ENCODE results near the gene MAJIN.
"Not testable (repeated sequence)": the region's sequence is repeated elsewhere in the genome, so short reads cannot be mapped to it uniquely, and the experiment has no call there.

Gene MAJIN

GRCh38 chr11:65013888-65014725 lies 42.2 kb upstream of the MAJIN start, which contains the start of gene ARL2:
ARL2 (plus strand) TSS chr11:65014160; CDS start chr11:65014208, 48 bp downstream.
- ChIA-PET CTCF (interaction anchor here (0.6 to 1.9 kb wide), 11 partner anchors 11 to 270 kb away, joined by 3 to 9 read pairs (median 4); partner anchors contain the start of genes CDCA5, SNX15, TM7SF2 and ZFPL1), POLR2A (interaction anchor here (0.6 to 2.8 kb wide), 12 partner anchors 11 to 201 kb away, joined by 3 to 14 read pairs (median 6); partner anchors contain the start of genes BATF2, CDCA5, FAU and MRPL49)
- no peak for TF ChIP-seq SP1 (IDR thresholded peaks at IDR 0.05)
- TF ChIP-seq L3MBTL2 (conservative IDR thresholded peaks at IDR 0.05) = peak; percentile 89
- peak; percentile 56; the same call in 1 of the 2 replicates for TF ChIP-seq LEF1 (IDR thresholded peaks at IDR 0.05; ENCODE audit: borderline replicate concordance)
- DNase-seq (ENCODE audit: extremely low spot score) = peak; percentile 91

- no peak for TF ChIP-seq PKNOX1 (IDR thresholded peaks at IDR 0.05)
- TF ChIP-seq ELF4 (IDR thresholded peaks at IDR 0.05) = no peak
- CTCF ChIA-PET = interaction anchor here (0.7 to 1.9 kb wide), 10 partner anchors 11 to 163 kb away, joined by 3 to 9 read pairs (median 4); partner anchors contain the start of genes BATF2 and SNX15
- DNase-seq (ENCODE audit: extremely low spot score) = peak; percentile 89
- POLR2A ChIA-PET = interaction anchor here (0.7 to 2.8 kb wide), 10 partner anchors 13 to 165 kb away, joined by 3 to 14 read pairs (median 6); partner anchors contain the start of genes BATF2, CDCA5, FAU and MRPL49
Observed at GRCh38 chr11:65013130-65013887, 41.4 kb upstream of the MAJIN start.

- CTCF ChIA-PET = no interaction called here
- POLR2A ChIA-PET = no interaction called here
- DNase-seq (ENCODE audit: extremely low spot score) = no peak
- TF ChIP-seq SP1 (IDR thresholded peaks at IDR 0.05) = no peak
Observed at GRCh38 chr11:65008873-65009272, 37.0 kb upstream of the MAJIN start.

GRCh38 chr11:65008016-65008415 lies 36.1 kb upstream of the MAJIN start:
- no peak for DNase-seq (ENCODE audit: extremely low spot score)
- TF ChIP-seq NFRKB (IDR thresholded peaks at IDR 0.05) (no peak), FOXA1 (IDR thresholded peaks at IDR 0.05) (no peak), FOXK2 (IDR thresholded peaks at IDR 0.05) (no peak), ZNF384 (IDR thresholded peaks at IDR 0.05) (no peak), CTBP1 (IDR thresholded peaks at IDR 0.05; ENCODE audit: borderline replicate concordance) (no peak), SP1 (IDR thresholded peaks at IDR 0.05) (no peak), PKNOX1 (IDR thresholded peaks at IDR 0.05) (no peak), FOXM1 (IDR thresholded peaks at IDR 0.05; ENCODE audit: borderline replicate concordance) (no peak), L3MBTL2 (conservative IDR thresholded peaks at IDR 0.05) (no peak), ELF4 (IDR thresholded peaks at IDR 0.05) (no peak), LEF1 (IDR thresholded peaks at IDR 0.05; ENCODE audit: borderline replicate concordance) (no peak), HDGF (IDR thresholded peaks at IDR 0.05; ENCODE audit: borderline replicate concordance) (no peak), ARNT (IDR thresholded peaks at IDR 0.05) (no peak), TARDBP (IDR thresholded peaks at IDR 0.05) (no peak), SUZ12 (IDR thresholded peaks at IDR 0.05) (no peak), BHLHE40 (IDR thresholded peaks at IDR 0.05; ENCODE audit: borderline replicate concordance) (no peak)
- ChIA-PET CTCF (interaction anchor here (1.0 kb wide), 1 partner anchor 10 kb away, joined by 4 read pairs; no protein-coding TSS in a partner anchor), POLR2A (no interaction called here)

- POLR2A ChIA-PET = interaction anchor here (1.5 kb wide), 1 partner anchor 118 kb away, joined by 3 read pairs; the partner anchor contains the start of genes FAU and MRPL49
- CTCF ChIA-PET = not testable (repeated sequence)
Observed at GRCh38 chr11:65003968-65004367, 32.1 kb upstream of the MAJIN start.

GRCh38 chr11:65003282-65003681 lies 31.4 kb upstream of the MAJIN start:
- POLR2A ChIA-PET = interaction anchor here (1.5 kb wide), 1 partner anchor 119 kb away, joined by 3 read pairs; the partner anchor contains the start of genes FAU and MRPL49
- DNase-seq (ENCODE audit: extremely low spot score) = no peak
- TF ChIP-seq HDGF (IDR thresholded peaks at IDR 0.05; ENCODE audit: borderline replicate concordance) (no peak), SP1 (IDR thresholded peaks at IDR 0.05) (no peak), BHLHE40 (IDR thresholded peaks at IDR 0.05; ENCODE audit: borderline replicate concordance) (no peak), LEF1 (IDR thresholded peaks at IDR 0.05; ENCODE audit: borderline replicate concordance) (no peak), ARNT (IDR thresholded peaks at IDR 0.05) (no peak), L3MBTL2 (conservative IDR thresholded peaks at IDR 0.05) (no peak), SUZ12 (IDR thresholded peaks at IDR 0.05) (no peak), FOXA1 (IDR thresholded peaks at IDR 0.05) (no peak), TARDBP (IDR thresholded peaks at IDR 0.05) (no peak), PKNOX1 (IDR thresholded peaks at IDR 0.05) (no peak), ELF4 (IDR thresholded peaks at IDR 0.05) (no peak), ZNF384 (IDR thresholded peaks at IDR 0.05) (no peak), NFRKB (IDR thresholded peaks at IDR 0.05) (no peak), CTBP1 (IDR thresholded peaks at IDR 0.05; ENCODE audit: borderline replicate concordance) (no peak), FOXK2 (IDR thresholded peaks at IDR 0.05) (no peak), FOXM1 (IDR thresholded peaks at IDR 0.05; ENCODE audit: borderline replicate concordance) (no peak)
- CTCF ChIA-PET = interaction anchor here (0.6 to 1.1 kb wide), 2 partner anchors 11 to 231 kb away, joined by 4 to 7 read pairs; partner anchors contain the start of gene ARL2

More at GRCh38 chr11:65003968-65004367, 32.1 kb upstream of the MAJIN start:
- DNase-seq (ENCODE audit: extremely low spot score) = not testable (repeated sequence)
